ENCODE data around the gene CDK5RAP3.

CDK5RAP3 gene

GRCh38 chr17:48012151-48012520, 41.2 kb downstream of the CDK5RAP3 start:
- no peaks in the 10 kb centered on the region for H3K9me3 ChIP-seq (ENCODE audit: control insufficient read depth, insufficient read depth, low read depth, low read length)
- ChIA-PET POLR2A (interaction anchor here (0.6 to 2.5 kb wide), 6 partner anchors 11 to 71 kb away, joined by 3 to 12 read pairs (median 4); partner anchors contain the start of genes CDK5RAP3, PNPO and PRR15L), CTCF (interaction anchor here (0.6 to 15.5 kb wide), 16 partner anchors 7 to 164 kb away, joined by 3 to 386 read pairs (median 7); partner anchors contain the start of genes CDK5RAP3, PNPO and SP2)
- H3K4me1 ChIP-seq (ENCODE audit: control insufficient read depth, insufficient read depth, low read length): peaks cover 7% of the 10 kb centered on the region
- H3K27ac ChIP-seq (ENCODE audit: extremely low read depth, low read depth, low read length): no peak overlapping the region
- H3K4me3 ChIP-seq (ENCODE audit: low read depth, low read length): peak overlapping the region; percentile 27
- H3K36me3 ChIP-seq (ENCODE audit: control insufficient read depth in 2 of 2, insufficient read depth in 1 of 2, low read length in 2 of 2): no peaks in the 10 kb centered on the region
- no peak for TF ChIP-seq ZFP3 (tag by site-specific recombination; IDR thresholded peaks at IDR 0.05; ENCODE audit: low read depth)
- TF ChIP-seq TSHZ1 (tag by site-specific recombination; IDR thresholded peaks at IDR 0.05; ENCODE audit: borderline replicate concordance): no peak
- peak; percentile 88 for TF ChIP-seq ZBTB26 (tag by site-specific recombination; optimal IDR thresholded peaks at IDR 0.05)
- no peak for TF ChIP-seq ZNF16 (tag by site-specific recombination; IDR thresholded peaks at IDR 0.05; ENCODE audit: low read depth)
- TF ChIP-seq ZNF223 (tag by site-specific recombination; IDR thresholded peaks at IDR 0.05): no peak
- peak; percentile 24; the same call in 1 of the 2 replicates for TF ChIP-seq GLIS2 (tag by site-specific recombination; IDR thresholded peaks at IDR 0.05)
- TF ChIP-seq ZNF639 (tag by site-specific recombination; IDR thresholded peaks at IDR 0.05): no peak
- TF ChIP-seq INSM2 (tag by site-specific recombination; IDR thresholded peaks at IDR 0.05): no peak
- no peak for TF ChIP-seq ZNF239 (tag by site-specific recombination; IDR thresholded peaks at IDR 0.05)
- TF ChIP-seq AEBP2 (tag by site-specific recombination; IDR thresholded peaks at IDR 0.05; ENCODE audit: borderline replicate concordance): no peak
- TF ChIP-seq ZNF416 (tag by site-specific recombination; IDR thresholded peaks at IDR 0.05): no peak
- no peak for TF ChIP-seq ZNF426 (tag by site-specific recombination; IDR thresholded peaks at IDR 0.05)
- no peak for TF ChIP-seq KLF10 (tag by site-specific recombination; IDR thresholded peaks at IDR 0.05)
- no peak for TF ChIP-seq ZFP41 (tag by site-specific recombination; IDR thresholded peaks at IDR 0.05; ENCODE audit: borderline replicate concordance)
- TF ChIP-seq ZNF530 (tag by site-specific recombination; IDR thresholded peaks at IDR 0.05; ENCODE audit: low read depth): no peak
- no peak for TF ChIP-seq IKZF3 (tag by site-specific recombination; IDR thresholded peaks at IDR 0.05)
- TF ChIP-seq ZNF670 (tag by site-specific recombination; IDR thresholded peaks at IDR 0.05; ENCODE audit: low read depth): no peak
- no peak for TF ChIP-seq ZNF184 (tag by site-specific recombination; IDR thresholded peaks at IDR 0.05)
- TF ChIP-seq ZNF449 (tag by site-specific recombination; IDR thresholded peaks at IDR 0.05): peak; percentile 78
- no peak for TF ChIP-seq ZBTB1 (tag by site-specific recombination; IDR thresholded peaks at IDR 0.05)
- TF ChIP-seq ZNF571 (tag by site-specific recombination; IDR thresholded peaks at IDR 0.05): no peak
- no peak for TF ChIP-seq ZBTB44 (tag by site-specific recombination; IDR thresholded peaks at IDR 0.05)
- no peak for TF ChIP-seq SETDB1 (IDR thresholded peaks at IDR 0.05; ENCODE audit: insufficient read length, low read length)
